HT1080 (cell line): Measurements from ENCODE around the gene MRPS27. TPM values are rescaled to one million over a fixed set of nuclear protein-coding genes. Genes with fewer than 3 reads are reported as not detected.

Source experiments
- DNase-seq: peaks from one replicate; pipeline ENCODE4 v3.0.0-alpha.2; 2015; ENCODE audit warnings: low read depth
- total RNA-seq: library from RNA; depleted of rRNA; stranded (reverse); fragments of >200 nt; shearing (Covaris generic); gene quantifications from 2 replicates; pipeline ENCODE4 v1.2.3, GENCODE V29; 2014

MRPS27 gene
- total RNA-seq, 1 experiment from 2014 or later: 130 TPM

DNA sequence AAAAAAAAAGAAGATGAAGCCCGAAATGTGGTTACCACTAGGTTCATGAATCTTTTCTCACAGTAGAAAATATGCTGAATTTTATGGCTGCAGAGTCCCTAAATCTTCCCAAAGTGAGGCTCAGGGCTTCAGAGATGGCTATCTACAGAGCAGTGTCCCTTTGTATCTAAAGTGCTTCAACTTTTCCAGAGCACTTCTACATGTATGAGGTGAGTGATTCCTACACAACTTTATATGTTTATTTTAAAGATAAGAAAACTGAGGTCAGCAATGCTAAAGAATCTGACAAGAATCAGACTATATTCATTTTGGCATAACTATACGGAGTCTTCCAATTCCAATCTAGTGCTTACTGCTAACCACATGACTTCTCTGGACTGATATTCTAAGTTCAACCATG is 53.2 kb downstream of the MRPS27 start:
- DNase-seq: no peak

GRCh38 chr5:72265032-72265877 is 54.8 kb downstream of the MRPS27 start:
- DNase-seq: no peak

GRCh38 chr5:72256536-72256935 is 63.5 kb downstream of the MRPS27 start:
- DNase-seq: peak; percentile 60

DNA sequence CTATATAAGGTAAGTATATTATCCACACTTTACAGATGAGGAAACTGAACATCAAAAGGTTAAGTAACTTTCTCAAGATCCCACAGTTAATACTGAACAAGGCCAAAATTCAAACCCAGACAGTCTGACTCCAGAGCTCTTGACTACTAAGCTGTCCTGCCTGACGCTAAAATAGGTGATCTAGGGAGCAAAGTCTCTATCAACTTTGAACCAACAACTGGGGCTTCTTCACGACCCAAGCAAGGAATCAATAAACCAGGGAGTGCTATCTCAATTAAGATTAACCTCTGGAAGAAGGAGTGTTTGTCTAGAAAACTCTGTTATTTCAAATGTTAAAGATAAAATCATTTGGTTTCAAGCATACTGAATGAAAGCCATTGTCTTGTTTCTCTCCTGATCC is 64.4 kb downstream of the MRPS27 start:
- DNase-seq: no peak

DNA sequence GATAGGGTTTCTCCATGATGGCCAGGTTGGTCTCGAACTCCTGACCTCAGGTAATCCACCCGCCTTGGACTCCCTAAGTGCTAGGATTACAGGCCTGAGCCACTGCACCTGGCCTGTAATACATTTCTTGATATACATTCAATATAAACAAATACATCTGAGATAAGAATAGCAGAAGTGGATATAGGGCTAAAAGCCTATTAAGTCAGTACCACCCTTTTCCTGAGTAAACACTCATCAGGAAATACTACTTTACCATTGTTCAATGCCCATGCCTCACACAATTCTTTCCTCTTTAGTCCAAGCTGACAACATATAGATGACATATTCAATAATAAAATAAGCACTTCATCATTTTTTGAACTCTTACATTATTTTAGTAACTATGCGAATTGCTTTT is 64.8 kb downstream of the MRPS27 start:
- DNase-seq: no peak

DNA sequence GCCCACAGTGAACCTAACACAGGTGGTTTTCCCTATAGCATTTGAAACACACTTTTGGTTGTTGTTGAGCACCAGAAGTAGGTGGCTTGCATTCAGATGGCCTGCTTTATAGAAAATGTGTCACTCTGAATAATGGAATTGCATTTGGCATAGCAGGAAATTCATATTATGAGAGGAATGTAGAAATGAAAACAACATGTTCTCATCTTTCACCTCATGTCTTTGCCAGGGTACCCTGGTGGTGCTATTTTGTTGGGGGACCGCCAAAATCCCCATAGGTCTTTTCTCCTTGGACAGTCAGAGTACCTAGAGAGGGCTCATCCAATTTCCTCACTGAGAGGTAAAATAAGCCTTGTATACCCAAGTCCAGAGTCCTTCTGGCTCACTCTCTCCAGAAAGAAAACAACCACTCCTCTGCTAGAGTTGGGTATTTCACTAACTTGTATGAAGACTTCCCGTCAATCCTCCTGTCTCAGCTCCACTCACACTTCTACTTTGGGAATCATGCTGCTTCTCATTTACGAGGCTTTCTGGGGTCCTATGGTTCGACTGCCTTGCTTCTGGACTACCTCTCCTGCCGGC is 67.4 kb downstream of the MRPS27 start:
- peak; percentile 52 for DNase-seq

DNA sequence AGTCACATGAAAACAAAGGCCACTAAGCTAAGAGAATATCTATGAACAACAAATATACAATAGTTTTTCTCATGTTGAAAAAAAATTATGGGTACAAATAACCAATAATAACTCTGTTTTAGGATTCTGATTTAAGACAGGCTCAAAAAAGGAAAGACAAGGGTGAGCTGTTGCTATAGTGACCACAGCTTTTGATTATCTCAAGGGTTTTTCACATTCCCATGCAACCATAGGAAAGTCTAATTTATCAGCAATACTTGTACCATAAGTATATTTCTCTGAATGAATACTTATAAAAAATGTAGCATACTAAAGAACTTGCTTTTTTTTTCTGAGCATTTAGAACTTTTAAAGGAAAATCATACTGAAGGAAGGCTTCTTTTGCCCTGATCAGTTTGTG is 68.0 kb downstream of the MRPS27 start:
- DNase-seq: no peak

DNA sequence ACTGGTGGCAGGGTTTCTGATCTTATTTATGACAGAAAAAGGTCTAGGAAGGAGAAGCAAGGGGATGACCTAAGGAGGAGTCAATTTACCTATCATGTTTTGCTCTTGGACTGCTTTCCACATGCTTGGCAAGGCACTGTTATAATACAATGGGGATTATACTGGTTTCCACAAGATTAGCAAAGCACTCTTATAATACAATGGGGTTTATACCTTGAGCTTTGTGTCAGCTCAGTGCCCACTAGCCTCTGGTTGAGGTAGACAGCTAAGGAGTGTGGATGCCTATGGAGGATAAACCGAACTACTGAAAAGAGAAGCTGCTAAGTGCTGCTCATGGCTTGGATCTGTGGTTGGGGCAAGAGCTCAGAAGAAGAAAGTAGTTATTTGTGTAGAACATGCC is 68.7 kb downstream of the MRPS27 start:
- no peak for DNase-seq

- DNase-seq: peak; percentile 88
Observed at GRCh38 chr5:72248410-72248981, 71.5 kb downstream of the MRPS27 start.

DNA sequence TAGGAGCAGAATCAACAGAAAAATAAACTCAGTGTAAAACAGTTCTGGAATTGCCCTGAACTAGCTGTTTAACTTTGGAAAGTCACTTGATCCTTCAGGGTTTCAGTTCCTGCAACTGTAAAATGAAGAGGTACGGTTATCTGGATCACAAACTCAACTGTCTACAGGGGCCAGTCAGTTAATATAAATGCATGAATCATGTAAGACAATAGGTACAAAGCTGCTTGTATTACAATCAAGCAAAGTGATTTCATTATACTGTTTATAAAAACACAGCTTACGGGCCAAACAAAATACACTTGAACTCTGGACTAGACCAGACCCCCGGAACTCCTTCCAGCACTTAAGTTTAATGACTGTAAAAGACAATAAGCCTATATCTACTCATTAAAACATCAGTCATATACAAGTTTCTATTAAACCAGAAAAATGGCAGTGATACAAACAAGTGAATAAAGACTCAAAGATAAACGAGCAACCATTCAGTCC is 73.0 kb downstream of the MRPS27 start:
- peak; percentile 52 for DNase-seq

GRCh38 chr5:72245951-72246532 is 74.0 kb downstream of the MRPS27 start:
- DNase-seq: peak; percentile 44

DNA sequence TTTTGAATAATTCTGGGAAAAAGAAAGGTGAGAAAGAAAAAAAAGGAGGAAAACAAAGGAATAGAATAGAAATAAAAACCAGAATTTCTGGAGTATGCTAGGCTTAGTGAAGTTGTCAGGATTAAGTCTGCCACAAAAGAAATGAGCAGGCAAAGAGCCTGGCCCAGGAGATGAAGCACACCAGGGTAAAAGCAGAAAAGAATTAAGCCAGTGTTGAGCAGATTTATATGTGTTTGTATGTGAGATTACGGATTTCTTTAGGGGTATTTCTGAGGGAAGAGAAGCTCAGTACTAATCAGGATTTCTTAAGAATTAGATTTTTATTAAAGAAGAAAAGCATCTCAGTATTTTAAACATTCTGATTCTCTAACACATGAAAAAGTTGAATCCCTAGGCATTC is 74.5 kb downstream of the MRPS27 start:
- no peak for DNase-seq

GRCh38 chr5:72244862-72245371 is 75.1 kb downstream of the MRPS27 start:
- DNase-seq: peak; percentile 59

GRCh38 chr5:72243706-72244105 is 76.3 kb downstream of the MRPS27 start:
- DNase-seq: no peak

DNA sequence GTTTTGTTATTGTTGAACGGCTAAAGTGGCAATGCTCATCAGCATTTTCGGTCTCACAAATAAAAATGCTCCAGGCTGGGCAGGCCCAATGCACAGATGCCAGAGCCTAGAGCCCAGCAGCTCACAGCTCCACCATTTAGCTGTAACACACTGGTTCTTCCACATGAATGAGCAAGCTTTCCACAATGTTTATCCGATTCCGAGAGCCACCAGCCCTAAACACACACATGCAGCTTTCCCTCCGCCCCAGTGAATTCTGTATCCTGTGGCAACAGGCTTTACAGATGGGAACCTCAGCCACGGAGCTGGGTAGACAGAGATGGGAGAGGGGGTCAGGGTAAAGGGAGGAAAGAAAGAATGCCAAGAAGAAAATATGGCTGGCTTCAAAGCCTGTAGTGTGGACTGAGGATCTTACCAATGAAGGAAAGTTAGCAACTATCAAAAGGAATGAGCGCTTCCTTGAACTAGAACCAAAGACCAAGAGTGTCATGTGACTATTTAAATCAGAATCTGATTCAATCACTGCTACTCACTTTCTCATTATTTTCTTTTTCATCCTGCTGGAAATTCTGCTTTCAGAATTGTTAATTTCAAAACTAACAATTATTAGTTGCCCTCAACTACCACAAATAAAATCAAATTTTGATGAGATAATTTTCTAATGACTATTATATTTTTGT is 77.1 kb downstream of the MRPS27 start:
- no peak for DNase-seq

DNA sequence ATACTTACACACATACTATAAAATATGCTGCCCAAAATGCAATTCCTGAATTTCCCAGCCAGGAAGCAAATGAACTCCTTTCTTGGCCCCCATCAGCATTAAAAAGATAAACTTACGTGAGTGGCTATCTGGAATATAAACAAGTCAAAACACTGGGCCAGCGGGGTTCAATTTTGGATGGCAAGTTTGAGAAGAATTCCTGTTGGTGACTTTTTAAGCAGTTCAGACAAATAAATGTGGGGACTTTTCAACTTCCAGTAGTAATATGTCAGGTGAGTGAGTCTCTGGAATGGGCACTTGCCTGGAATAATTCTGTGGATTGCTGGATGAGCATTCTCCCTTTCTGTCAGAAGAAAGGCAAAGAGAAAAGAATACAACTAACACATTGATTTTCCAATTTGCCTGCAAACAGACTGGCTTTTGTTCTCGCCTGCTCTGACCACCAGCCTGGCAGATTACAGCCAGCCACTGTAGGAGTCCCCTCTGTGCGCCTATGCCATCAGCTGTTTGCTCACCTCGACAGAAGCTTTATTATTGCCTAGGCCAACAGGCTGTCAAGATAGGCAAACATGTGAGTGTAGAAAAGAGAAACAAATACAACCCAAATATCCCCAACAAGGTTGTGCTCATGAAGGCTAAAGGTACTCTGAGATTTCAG is 78.6 kb downstream of the MRPS27 start:
- DNase-seq: no peak

DNA sequence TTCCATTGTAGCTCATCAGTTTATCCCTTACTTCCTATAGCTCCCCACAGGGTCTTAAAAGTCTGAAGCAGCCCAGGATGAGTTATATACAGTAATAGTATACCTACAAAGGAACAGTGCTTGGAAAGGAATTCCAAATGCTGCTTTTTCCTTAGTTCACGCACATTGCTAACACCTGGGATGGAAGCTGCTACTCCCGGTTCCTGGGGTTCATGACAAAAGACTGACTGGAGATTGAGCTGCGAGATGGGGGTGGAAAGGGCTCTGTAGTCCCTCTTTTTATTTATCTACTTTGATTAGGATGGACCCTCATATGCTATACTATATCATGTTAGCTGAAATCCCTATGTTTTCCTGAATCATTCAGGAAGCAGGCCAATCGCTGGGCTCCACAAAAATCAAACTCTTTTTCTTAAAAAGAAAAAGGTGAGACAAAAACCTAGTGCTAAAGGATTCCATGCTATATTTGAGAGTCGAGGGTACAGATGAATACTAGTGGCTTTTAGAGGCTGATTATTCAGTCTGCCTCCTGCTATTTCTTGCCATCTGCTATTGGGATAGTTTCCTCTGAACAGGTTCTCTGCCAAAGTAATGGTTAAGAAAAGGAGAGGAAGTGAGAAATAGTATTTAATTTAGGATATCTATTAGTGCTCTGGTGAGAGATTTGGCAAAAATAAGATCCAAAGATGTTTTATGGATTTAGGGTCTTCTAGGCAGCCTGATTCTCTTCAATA is 81.2 kb downstream of the MRPS27 start:
- no peak for DNase-seq

GRCh38 chr5:72237879-72238278 is 82.2 kb downstream of the MRPS27 start:
- no peak for DNase-seq

DNA sequence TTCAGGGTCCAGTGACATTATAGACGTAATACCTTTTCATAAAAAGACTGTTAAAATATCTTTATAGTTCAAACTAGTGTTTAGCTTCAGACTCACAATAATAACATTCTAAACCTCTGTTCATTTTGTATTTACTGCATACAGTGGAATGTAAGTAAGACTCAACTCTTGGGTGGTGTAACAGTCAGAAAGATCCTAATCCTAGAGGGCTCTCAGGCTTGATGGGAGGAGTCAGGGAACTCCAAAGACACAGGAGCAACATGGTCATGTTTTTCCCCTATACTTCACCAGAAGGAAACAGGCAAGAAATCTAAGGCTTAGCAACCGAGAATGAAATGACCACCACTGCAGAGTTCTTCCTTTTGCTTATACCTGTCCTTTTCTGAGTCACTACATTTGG is 82.6 kb downstream of the MRPS27 start:
- no peak for DNase-seq

DNA sequence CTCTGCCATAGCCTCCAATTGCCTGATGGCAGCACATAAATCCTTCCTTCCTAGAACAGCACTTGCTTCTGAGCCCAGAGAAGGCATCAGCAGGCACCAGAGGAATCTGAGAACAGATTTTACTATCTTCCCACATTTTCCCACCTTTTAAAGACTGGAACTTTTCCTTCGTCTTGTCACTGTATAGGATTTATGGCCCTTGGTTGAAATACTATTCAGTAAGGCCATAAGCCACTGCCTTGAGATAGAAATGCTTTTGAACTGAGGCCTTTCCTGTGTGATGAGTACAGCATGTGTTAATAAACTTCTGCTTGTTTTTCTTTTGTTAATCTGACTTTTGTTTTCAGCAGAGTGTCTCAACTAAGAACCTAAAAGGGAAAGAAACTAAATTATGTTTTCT is 84.3 kb downstream of the MRPS27 start:
- DNase-seq: no peak
